Endometrial microvascular endothelial cells (primary cell): ENCODE measurements around the gene PAGE2B. TPM values are rescaled to one million over a fixed set of nuclear protein-coding genes. Genes with fewer than 3 reads are reported as not detected.
"Not testable (repeated sequence)": the region's sequence is repeated elsewhere in the genome, so short reads cannot be mapped to it uniquely, and the experiment has no call there.

ENCODE experiments used
- in situ Hi-C: cut with HindIII; loops from 2 replicates; pipeline ENCODE4 v1.10.0; 2017; ENCODE audit warnings: low sequenced_read_pairs, low pct_unique_long_range_greater_than_20kb; ENCODE audit errors: inconsistent ontology term
- total RNA-seq: library from RNA; depleted of rRNA; stranded (reverse); fragments of >200 nt; gene quantifications from one replicate; pipeline ENCODE4 v1.2.3, GENCODE V29; 2015; ENCODE audit errors: inconsistent ontology term

PAGE2B gene
- total RNA-seq, 1 donor from 2014 or later, result not detected

DNA sequence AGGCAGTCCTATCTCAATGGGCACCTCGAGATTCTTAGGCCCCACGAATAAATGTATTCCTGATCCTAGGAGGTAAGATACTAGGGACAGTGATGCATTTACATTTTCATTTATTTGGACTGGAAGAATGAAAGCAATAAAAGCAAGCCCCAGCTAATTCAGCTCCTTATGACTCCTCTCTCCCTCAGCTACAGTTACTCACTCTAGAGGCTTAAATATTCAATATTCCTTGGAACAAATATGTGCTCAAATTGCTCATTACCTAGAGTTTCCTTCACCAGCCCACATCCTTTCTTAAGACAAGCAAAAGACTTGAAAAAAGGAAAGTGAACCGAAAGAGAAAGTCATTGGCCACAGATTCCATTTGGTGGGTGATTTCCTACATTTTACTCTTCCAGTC, 27.9 kb downstream of the PAGE2B start:
- in situ Hi-C loops, result no loop called here

DNA sequence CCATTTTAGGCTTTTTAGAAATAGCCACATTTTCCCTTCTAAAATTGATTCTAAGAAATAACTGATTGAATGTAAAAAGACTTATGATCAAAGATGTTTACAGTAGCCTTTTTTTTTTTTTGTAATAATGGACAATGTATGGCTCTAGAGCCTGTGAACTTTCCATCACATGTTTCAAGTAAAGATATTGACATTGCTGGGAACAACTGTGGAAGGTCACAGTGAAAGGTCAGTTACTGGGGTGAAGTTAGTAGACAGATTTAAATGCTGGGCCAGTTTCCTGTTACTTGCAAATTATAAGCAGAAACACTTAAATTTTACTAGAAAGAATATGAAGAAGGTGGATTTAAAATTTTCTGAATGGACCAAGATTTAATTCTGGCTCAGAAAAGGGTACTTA, 32.4 kb downstream of the PAGE2B start:
- in situ Hi-C loops, result no loop called here

DNA sequence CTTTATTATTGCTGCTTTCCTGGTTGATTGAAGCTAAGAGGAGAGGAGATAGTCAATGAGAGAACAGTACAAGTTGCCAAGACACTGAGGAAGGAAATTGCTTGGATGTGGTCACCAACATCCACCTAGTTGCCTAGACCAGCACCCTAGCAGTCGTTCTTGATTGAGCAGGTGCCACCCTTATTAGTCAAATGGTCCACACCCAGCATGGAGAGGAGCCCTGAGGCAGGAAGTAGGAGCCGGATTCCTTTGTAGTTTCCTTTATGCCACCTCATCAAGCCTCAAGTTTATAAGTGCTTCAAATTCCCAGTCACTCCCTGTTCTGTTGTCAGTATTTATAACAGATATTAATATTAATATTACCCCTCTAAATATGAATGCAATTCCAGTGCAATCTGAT, 33.1 kb downstream of the PAGE2B start:
- in situ Hi-C loops, result no loop called here

DNA sequence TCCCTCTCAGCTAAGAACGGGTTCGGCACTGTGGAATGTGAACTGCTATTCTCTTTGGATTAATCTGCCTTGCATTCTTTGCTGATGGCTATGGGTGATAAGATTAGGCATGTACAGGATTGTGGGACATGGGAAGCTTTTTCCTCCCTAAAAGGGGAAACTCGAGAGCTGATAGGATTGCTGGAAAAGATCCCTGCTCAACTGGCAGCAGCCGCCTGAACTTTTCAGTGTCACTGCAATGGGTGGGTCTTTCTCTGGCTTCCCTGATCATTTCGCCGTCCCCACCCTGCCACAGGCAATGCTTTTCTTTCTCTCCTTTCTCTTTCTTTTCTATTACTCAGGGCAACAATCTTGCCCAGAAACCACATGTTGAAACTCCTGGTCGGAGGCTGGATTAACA, 34.5 kb downstream of the PAGE2B start:
- in situ Hi-C loops, result no loop called here

DNA sequence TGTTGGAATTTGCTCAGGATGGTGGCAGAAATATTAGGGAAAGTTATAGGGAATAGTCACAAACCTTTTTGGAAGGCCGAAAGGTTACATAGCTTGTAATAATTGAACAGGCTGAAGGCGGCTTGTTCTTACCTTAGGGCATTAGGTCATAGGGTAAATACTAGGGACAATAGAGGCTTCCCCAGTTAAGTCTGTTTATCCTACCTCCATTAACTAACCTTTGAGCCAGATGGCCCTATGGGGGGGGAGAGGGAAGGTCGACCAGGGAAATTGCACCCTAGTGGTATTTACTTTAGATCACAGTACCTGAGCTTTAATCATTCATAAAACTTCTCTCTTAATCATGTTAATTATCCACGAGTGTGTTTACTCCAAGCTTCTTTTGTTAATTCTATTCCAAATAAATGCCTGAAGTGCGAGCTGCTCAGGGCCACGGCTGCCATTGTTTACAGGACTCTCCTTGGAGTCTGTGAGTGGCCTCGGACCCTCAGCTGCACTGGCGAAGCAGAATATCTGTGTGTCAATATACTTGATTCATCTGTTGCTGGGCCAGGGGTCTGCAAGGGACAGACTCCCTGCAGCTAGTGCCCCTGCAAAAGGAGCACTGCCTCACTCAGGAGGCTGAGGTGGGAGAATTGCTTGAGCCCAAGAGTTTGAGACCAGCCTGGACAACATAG, 36.9 kb downstream of the PAGE2B start:
- in situ Hi-C loops, result no loop called here

DNA sequence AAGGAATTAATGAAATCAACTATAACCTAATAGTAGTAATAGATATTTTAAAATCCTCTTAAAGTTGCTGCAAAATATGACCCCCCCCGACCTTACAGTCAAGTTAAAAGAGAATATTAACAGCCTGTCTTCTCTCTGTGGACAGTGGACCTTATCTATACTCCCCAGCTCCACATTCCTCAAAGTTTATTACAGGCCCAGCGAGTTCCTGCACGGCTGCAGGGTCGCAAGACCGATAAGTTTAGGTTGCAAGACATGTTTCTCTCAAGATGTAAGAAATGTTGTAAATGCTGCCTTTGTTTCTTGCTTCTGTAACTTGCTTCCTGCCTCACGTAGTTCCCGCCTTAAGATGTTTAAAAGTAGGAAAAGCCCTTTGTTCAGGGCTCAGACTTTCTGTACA, 41.8 kb downstream of the PAGE2B start:
- in situ Hi-C loops, result not testable (repeated sequence)

DNA sequence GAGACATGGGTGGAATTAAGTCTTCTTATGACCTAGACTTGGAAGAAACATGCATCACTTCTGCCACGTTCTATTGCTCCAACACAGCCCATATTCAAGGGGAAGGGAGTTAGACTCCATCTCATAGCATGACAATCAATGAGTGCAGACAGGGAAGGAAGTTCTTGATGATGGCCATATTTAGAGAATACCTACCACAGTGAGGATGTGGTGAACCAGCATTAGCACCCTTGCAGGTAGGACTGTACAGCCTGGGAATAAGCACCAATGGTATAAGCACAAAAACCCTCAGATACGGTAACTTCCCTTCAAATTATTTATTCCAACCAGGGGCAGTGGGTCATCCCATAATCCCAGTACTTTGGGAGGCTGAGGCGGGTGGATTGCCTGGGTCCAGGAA, 43.7 kb downstream of the PAGE2B start:
- in situ Hi-C loops, result no loop called here

DNA sequence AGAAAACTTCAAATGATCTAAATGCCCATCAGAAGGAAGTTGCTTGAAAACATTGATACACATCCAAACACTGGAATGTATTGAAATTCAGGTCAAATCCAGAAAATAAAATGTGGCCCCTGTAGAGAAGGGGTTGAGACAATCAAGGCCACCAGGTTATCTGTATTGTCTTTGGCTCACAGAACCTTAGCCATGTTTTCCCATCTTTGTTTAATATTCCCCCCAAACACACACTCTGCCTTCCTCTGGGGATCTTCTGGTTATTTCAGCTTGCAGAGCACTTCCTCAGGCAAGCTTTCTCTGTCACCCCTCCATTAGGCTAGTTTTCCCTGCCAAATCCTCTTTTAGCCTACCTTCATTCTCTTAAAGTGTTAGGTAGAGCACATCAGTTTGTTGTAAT, 44.4 kb downstream of the PAGE2B start:
- in situ Hi-C loops, result no loop called here

DNA sequence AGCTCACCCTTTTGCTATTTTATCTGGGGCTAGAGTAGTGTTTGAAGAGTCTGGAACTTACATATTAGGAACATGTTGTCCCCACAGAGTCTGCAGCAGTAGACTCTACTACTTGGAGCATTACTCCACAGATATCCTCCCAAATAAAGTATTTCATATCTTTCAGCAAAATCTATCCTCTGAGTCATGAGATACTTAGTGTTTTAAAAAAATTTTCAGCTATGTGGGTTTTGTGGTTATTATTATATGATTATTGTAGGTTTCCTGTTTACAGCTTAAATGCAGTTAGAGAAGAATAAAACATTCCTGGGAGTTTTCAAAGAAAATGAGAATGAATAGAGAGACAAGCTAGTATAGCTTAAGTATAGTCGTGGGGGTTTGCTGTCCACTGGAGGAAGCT, 44.9 kb downstream of the PAGE2B start:
- in situ Hi-C loops, result no loop called here

DNA sequence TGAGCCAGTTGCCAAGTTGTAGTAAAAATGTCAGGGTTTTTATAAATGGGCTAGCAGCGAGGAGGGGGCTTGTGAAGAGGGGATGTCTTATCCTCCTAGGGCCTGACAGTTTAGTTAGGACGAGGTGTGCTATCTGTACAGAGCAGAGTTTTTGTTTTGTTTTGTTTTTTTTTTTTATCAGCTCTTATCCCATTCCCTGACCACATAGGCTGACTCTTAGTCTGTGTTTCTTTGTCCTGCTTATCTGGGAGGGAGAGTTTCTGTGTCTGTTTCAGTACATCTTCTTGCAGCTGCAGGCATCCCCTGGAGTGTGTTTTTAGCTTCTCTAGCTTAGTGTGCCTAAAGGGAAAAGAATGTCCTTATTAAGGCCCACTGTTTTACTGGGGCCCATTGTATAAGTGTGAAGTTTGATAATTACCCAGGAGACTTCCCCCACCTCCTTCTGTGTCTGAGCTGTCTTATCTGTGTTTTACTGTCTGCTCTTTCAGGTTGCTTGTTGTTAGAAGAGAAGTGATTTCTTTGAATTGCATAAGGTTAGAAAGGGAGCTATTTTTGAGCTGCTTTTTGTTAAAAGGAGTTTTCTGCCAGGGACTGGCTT, 46.0 kb downstream of the PAGE2B start:
- in situ Hi-C loops, result no loop called here

DNA sequence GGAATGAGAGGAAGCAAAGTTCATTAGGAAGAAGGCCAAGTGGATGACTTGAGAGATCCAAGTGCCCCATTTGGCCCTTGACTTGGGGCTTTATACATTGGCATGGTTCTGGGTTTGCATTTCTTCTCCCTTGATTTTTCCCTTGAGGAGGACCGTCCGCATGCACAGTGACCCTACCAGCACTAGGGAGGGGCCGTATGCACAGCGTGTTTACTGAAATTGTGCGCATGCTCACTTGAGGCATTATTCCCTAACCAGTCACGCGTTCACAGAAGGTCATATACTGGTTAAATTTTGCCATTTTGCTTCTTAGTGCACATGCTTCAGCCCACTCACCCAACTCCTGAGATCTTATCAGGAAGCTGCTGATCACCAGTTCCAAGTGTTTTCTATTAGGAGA, 49.1 kb downstream of the PAGE2B start:
- in situ Hi-C loops, result no loop called here

DNA sequence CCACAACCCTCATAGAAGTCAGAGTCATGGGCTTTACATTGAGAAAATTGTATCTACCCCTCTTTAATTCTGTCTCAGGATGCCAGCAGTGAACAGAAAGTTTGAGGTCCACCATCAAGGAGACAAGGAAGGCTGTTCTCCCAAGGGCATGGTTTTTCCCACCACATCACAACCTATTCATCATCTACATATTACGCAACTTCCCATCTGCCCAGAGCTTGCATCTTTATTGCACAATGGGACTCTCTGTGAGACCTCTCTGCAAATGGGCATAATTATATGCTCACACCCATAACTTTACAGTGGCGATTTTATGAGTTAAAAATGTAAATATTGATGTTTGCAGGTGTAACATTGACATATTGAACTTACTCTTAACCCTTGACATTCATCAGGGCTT, 52.9 kb downstream of the PAGE2B start:
- in situ Hi-C loops, result no loop called here

Other genes starting within 250 kb of the PAGE2B start
- 0.74 TPM for gene TRO, start 154.2 kb upstream of the PAGE2B start, total RNA-seq
- gene PFKFB1, start 80.8 kb upstream of the PAGE2B start, total RNA-seq, result not detected
- 19.0 TPM for gene APEX2, start 74.7 kb upstream of the PAGE2B start, total RNA-seq
- gene ALAS2, start 44.1 kb upstream of the PAGE2B start, total RNA-seq, result not detected
- not detected for gene PAGE2, start 14.0 kb downstream of the PAGE2B start, total RNA-seq
- not detected for gene PAGE5, start 145.3 kb downstream of the PAGE2B start, total RNA-seq
- gene PAGE3, start 189.9 kb downstream of the PAGE2B start, total RNA-seq, result not detected